ENCODE data around the gene CORO7.

CORO7 gene

GRCh38 chr16:4425378-4426020 lies 9.1 kb upstream of the CORO7 start, which contains the start of gene DNAJA3:
TSS of gene DNAJA3 (plus strand) at chr16:4425868. CDS start at chr16:4425882, 14 bp downstream.
- DNase-seq, result peak; percentile 91 to 92

- no peak for DNase-seq
These were observed 4.2 kb upstream of the CORO7 start for GRCh38 chr16:4420505-4421105.

GRCh38 chr16:4419402-4419959 lies 3.1 kb upstream of the CORO7 start:
- DNase-seq, result no peak

GRCh38 chr16:4415538-4416199 lies 727 bp downstream of the CORO7 start:
- DNase-seq, result peak; percentile 77 to 79

GRCh38 chr16:4414187-4414917 lies 2.0 kb downstream of the CORO7 start:
- DNase-seq, result peak; percentile 86 to 91

- DNase-seq, result no peak
These were observed 3.5 kb downstream of the CORO7 start for GRCh38 chr16:4412854-4413253.

GRCh38 chr16:4412159-4412558 lies 4.2 kb downstream of the CORO7 start:
- DNase-seq, result no peak

GRCh38 chr16:4411684-4412083 lies 4.7 kb downstream of the CORO7 start:
- DNase-seq, result no peak

GRCh38 chr16:4410335-4411075 lies 5.9 kb downstream of the CORO7 start:
- no peak for DNase-seq

- no peak for DNase-seq
These were observed 7.1 kb downstream of the CORO7 start for GRCh38 chr16:4409081-4409932.

- DNase-seq, result no peak
These were observed 8.1 kb downstream of the CORO7 start for GRCh38 chr16:4408323-4408690.

- no peak for DNase-seq
These were observed 8.7 kb downstream of the CORO7 start for GRCh38 chr16:4407543-4408322.

- DNase-seq, result no peak
These were observed 11.3 kb downstream of the CORO7 start for GRCh38 chr16:4404967-4405696.

GRCh38 chr16:4404247-4404966 lies 12.0 kb downstream of the CORO7 start:
- DNase-seq, result peak in 1 of 2 donors; percentile 42

GRCh38 chr16:4403133-4403949 lies 13.1 kb downstream of the CORO7 start:
- DNase-seq, result no peak

- DNase-seq, result peak; percentile 56 to 65
These were observed 13.8 kb downstream of the CORO7 start for GRCh38 chr16:4402439-4403132.

- no peak for DNase-seq
These were observed 14.9 kb downstream of the CORO7 start for GRCh38 chr16:4401510-4401909.

- DNase-seq, result no peak
These were observed 15.3 kb downstream of the CORO7 start for GRCh38 chr16:4401094-4401501.

All from CD4-positive, alpha-beta T cell treated with Interleukin-1 beta for 1 hour (primary cell).